ENCODE results near the gene CNR2.
"Not testable (repeated sequence)": the region's sequence is repeated elsewhere in the genome, so short reads cannot be mapped to it uniquely, and the experiment has no call there.

Gene CNR2

DNA sequence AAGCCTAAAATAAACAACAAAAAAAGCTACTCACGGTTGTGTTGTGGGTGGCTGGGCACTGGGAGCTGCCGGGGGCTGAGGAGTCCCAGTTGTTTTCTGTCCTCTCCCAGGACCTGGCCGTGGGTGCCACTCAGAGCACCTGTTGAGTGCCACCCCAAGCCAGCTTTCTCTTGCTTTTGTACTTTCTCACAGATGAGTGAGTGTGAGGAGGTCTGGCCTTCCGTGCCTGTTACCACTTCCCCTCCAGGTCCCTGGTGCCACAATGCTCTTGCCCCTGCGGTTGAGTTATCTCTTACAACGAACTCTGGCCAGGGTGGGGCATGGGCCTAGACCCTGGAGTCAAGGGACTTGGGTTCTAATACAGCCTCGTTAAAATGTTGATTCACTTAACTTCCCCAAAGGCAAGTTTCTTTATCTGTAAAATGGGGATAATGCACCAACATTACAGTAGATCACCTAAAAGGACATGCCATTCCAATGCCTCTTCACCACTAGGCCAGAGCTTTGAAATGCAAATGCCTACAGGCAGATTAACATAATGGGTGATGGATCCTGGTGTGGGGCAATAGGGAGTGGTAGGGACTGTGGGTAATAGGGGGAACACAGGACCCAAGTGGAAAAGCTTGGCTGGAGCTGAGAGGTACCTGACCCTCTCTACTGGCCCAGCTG lies at the start of gene CNR2:
CNR2 (minus strand) TSS at position 151 of the 669 bp plus-strand sequence. CDS start 37,745 bp downstream, outside the sequence.
- DNase-seq (ENCODE audit: low read depth), result no peak

- no peak for DNase-seq (ENCODE audit: low read depth)
Measured at GRCh38 chr1:23960291-23961020, 47.3 kb upstream of the CNR2 start.

GRCh38 chr1:23959461-23960290 lies 46.5 kb upstream of the CNR2 start, which contains the start of gene PNRC2:
Gene PNRC2 (plus strand): TSS chr1:23959828. CDS start chr1:23961458, 1,630 bp downstream.
- peak; percentile 93 for DNase-seq (ENCODE audit: low read depth)

GRCh38 chr1:23958810-23959460 lies 45.8 kb upstream of the CNR2 start:
- DNase-seq (ENCODE audit: low read depth), result peak; percentile 83

GRCh38 chr1:23958040-23958809 lies 45.1 kb upstream of the CNR2 start:
- DNase-seq (ENCODE audit: low read depth), result not testable (repeated sequence)

GRCh38 chr1:23957096-23957495 lies 43.9 kb upstream of the CNR2 start:
- no peak for DNase-seq (ENCODE audit: low read depth)

DNA sequence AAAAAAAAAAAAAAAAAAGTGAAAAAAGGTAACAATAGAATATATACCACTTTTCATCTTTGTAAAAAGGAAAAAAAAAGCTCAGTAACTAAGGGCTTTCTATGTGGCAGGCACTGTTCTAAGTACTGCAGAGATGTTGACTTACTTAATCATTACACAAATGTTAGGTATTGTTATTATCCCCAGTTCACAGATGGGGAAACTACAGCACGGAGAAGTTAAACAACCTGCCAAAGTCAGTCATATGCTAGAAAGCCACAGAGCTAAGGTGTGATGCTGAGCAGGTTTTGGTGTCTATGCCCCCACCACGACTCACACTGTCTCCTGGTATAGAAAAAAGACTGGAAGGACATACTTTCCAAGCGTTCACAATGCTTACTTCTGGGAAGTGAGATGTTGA lies 39.9 kb upstream of the CNR2 start:
- DNase-seq (ENCODE audit: low read depth), result no peak

DNA sequence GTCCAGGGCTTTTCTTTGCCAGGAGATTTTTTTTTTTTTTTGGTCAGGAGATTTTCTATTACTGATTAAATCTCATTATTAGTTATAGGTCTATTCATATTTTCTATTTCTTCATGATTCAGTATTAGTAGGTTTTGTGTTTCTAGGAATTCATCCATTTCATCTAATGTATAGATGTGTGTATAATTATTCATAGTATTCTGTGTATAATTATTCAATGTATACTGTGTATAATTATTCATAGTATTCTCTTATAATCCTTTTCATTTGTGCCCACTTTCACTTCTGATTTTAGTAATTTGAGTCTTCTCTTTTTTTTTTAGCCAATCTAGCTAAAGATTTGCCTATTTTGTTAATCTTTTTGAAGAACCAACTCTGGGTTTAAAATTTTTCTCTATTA lies 34.2 kb upstream of the CNR2 start:
- no peak for DNase-seq (ENCODE audit: low read depth)

GRCh38 chr1:23936481-23937176 lies 23.5 kb upstream of the CNR2 start:
- no peak for DNase-seq (ENCODE audit: low read depth)

- DNase-seq (ENCODE audit: low read depth), result no peak
Measured at GRCh38 chr1:23931491-23931880, 18.3 kb upstream of the CNR2 start.

GRCh38 chr1:23930861-23931490 lies 17.8 kb upstream of the CNR2 start:
- DNase-seq (ENCODE audit: low read depth), result no peak

DNA sequence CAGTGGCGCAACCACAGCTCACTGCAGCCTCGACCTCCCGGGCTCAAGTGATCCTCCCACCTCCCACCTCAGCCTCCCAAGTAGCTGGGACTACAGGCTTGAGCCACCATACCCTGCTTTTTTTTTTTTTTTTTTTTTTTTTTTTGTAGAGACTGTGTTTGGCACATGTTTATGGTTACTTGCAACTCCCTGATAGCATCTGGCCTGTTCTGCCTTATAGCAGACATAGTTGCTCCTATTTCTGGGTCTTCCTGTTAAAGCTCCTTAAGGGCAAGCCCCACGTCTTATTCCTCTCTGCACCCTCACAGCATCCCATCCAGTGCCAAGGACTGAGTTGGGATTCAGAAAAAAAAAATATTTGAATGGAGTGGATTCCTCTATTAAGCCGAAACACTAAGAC lies 17.1 kb upstream of the CNR2 start:
- no peak for DNase-seq (ENCODE audit: low read depth)

DNA sequence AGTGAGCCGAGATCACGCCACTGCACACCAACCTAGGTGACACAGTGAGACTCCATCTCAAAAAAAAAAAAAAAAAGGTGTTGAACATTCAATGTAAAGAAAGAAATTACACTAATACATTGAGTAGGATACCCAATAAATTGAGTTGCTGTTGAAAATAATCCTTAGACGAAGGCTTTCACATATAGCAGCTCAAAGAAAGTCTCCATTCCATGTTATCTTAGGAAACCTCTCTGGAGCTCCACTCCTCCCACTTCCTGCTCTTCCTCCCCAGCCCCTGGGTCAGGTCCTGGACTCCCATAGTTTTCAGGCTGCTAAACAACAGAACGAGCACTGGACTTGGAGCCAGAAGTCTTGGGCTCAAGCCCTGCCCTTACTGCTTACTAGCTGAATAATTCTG lies 15.6 kb upstream of the CNR2 start:
- no peak for DNase-seq (ENCODE audit: low read depth)

DNA sequence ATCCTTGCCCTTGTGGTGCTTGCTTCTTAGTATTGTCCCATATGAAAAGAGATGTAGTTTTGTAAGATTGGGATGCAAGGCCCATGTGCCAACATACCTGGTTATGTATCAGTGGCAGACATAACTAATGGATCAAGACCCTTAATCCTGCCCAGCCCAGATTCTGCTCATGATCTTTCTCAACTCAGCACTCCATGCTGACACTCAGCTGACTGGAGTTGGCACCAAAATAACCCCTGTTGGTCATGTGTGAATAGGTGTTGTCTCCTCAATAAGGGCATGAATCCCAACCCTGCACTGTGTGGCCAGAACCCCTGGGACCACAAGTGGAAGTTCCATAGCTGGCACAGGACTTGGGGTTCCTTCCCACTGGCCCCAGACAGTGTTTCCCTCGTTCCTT lies 13.9 kb upstream of the CNR2 start:
- no peak for DNase-seq (ENCODE audit: low read depth)

GRCh38 chr1:23925279-23925678 lies 12.1 kb upstream of the CNR2 start:
- DNase-seq (ENCODE audit: low read depth), result no peak

DNA sequence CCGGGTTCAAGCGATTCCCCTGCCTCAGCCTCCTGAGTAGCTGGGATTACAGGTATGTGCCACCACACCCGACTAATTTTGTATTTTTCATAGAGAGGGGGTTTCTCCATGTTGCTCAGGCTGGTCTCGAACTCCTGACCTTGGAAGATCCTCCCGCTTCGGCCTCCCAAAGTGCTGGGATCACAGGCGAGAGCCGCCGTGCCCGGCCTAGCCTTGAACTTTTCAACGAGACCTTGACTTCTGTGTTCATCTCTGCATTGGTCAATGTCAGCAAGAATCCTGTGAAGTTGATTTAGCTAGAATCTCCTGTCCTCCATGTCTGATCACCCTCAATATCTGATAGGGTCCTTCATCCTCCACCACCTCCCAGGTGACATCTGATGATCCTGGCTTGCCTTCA lies 11.4 kb upstream of the CNR2 start:
- DNase-seq (ENCODE audit: low read depth), result no peak

DNA sequence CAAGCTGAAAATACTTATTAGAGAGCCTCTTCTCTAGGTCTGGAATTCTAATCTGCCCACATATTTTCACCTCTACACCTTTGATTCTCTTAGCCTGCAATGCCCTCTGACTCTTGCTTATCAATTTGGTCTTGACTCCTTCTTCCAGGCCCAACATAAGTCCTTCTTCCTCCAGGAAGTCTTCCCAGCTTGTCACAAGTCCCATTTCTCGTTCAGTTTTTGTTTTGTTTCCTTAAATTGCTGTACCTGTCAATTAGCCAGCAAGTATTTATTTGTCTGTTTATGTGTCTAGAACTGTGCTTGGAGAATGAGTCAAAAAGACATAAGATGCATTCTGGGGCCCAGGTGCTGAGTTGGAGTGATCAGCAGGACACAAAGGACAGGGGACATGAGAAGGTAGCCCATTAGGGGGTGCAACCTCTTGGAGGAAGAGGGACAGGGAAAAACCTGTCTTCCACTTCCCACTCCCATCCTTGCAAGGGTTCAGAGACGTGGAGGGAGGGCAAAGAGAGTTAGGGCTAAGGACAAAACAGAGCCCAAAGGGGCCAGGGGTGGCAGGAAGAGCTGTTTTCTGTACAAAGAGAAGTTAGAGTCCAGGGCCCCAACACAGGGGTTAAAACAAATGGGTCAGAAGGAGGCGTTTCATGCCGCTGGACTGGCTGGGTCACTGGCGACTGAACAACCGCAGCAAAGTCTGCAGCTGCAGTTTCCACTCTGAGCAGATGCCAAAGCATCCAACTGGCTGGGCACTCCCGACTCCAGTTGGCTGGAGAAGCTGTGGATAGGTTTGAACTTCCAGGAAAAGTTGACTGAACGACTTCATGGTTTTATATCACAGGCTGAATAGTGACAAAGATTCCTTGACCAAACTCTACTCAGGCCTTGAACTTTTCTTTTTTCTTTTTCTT lies 10.7 kb upstream of the CNR2 start:
- DNase-seq (ENCODE audit: low read depth), result no peak

DNA sequence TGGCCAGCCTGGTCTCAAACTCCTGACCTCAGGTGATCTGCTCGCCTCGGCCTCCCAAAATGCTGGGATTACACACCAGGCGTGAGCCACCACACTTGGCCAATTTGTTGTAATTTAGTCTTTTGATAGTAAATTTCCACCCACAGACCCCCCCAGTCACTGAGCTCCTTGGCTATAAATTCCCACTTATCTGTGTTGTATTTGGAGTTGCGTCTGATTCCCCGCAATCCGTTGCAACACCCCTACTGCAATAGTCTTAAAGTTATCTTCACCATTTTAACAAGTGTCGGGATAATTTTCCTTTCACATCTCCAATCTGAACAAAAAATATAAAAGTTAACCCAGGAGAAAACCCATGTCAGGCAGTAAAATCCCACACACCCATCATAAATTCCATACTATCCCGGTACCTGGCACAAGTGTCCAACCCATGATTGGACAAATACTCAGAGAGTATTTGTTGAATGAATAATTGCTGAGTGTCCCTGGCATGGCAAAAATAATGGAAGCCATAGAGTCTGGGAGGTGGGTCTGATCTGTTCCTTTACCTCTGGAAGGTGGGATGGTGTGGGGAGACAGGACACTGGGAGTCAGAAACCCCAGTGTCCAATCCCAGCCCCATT lies 9.3 kb upstream of the CNR2 start:
- no peak for DNase-seq (ENCODE audit: low read depth)

All from stimulated activated CD8-positive, alpha-beta memory T cell treated with anti-CD3 and anti-CD28 coated beads, Interleukin-4, amount 100 ng/mL, for 24 hours (primary cell).